ENCODE results near the gene LINS1. TPM values are rescaled to one million over a fixed set of nuclear protein-coding genes. Genes with fewer than 3 reads are reported as not detected.
"Not testable (repeated sequence)": the region's sequence is repeated elsewhere in the genome, so short reads cannot be mapped to it uniquely, and the experiment has no call there.

Gene LINS1
- total RNA-seq, 1 donor from 2014 or later = 15.1 TPM

GRCh38 chr15:100591835-100592234, 10.1 kb downstream of the LINS1 start:
- Histone ChIP-seq H3K27ac (ENCODE audit: low read depth, low read length) (no peak overlapping the region), H3K9ac (ENCODE audit: low read depth in 1 of 3, low read length in 3 of 3) (no peak overlapping the region), H3K9me3 (ENCODE audit: control insufficient read depth in 3 of 3, low read length in 3 of 3) (no peaks in the 10 kb centered on the region), H3K36me3 (ENCODE audit: control insufficient read depth in 3 of 3, insufficient read depth in 3 of 3, low read length in 3 of 3) (no peaks in the 10 kb centered on the region), H3K27me3 (ENCODE audit: control insufficient read depth in 3 of 3, insufficient read depth in 3 of 3, low read length in 3 of 3) (no peaks in the 10 kb centered on the region), H3K4me3 (ENCODE audit: low read length in 3 of 3) (no peak overlapping the region), H3K4me1 (ENCODE audit: control insufficient read depth in 3 of 3, insufficient read depth in 3 of 3, low read length in 3 of 3) (peaks cover 0 to 2% (median 0%) of the 10 kb centered on the region in 3 donors)

GRCh38 chr15:100591163-100591562, 10.8 kb downstream of the LINS1 start:
- H3K4me1 ChIP-seq (ENCODE audit: control insufficient read depth in 3 of 3, insufficient read depth in 3 of 3, low read length in 3 of 3); H3K9ac ChIP-seq (ENCODE audit: low read depth in 1 of 3, low read length in 3 of 3); H3K27ac ChIP-seq (ENCODE audit: low read depth, low read length); H3K9me3 ChIP-seq (ENCODE audit: control insufficient read depth in 3 of 3, low read length in 3 of 3); H3K27me3 ChIP-seq (ENCODE audit: control insufficient read depth in 3 of 3, insufficient read depth in 3 of 3, low read length in 3 of 3); H3K36me3 ChIP-seq (ENCODE audit: control insufficient read depth in 3 of 3, insufficient read depth in 3 of 3, low read length in 3 of 3); H3K4me3 ChIP-seq (ENCODE audit: low read length in 3 of 3): not testable (repeated sequence)

GRCh38 chr15:100588638-100589242, 13.2 kb downstream of the LINS1 start:
- H3K9ac ChIP-seq (ENCODE audit: low read depth in 1 of 3, low read length in 3 of 3) = no peak overlapping the region
- no peak overlapping the region for H3K4me3 ChIP-seq (ENCODE audit: low read length in 3 of 3)
- no peaks in the 10 kb centered on the region for H3K4me1 ChIP-seq (ENCODE audit: control insufficient read depth in 3 of 3, insufficient read depth in 3 of 3, low read length in 3 of 3)
- no peaks in the 10 kb centered on the region for H3K9me3 ChIP-seq (ENCODE audit: control insufficient read depth in 3 of 3, low read length in 3 of 3)
- H3K27me3 ChIP-seq (ENCODE audit: control insufficient read depth in 3 of 3, insufficient read depth in 3 of 3, low read length in 3 of 3) = no peaks in the 10 kb centered on the region
- no peak overlapping the region for H3K27ac ChIP-seq (ENCODE audit: low read depth, low read length)
- no peaks in the 10 kb centered on the region for H3K36me3 ChIP-seq (ENCODE audit: control insufficient read depth in 3 of 3, insufficient read depth in 3 of 3, low read length in 3 of 3)

- Histone ChIP-seq H3K4me3 (ENCODE audit: low read length in 3 of 3) (no peak overlapping the region), H3K9me3 (ENCODE audit: control insufficient read depth in 3 of 3, low read length in 3 of 3) (no peaks in the 10 kb centered on the region), H3K36me3 (ENCODE audit: control insufficient read depth in 3 of 3, insufficient read depth in 3 of 3, low read length in 3 of 3) (peaks cover 0 to 3% (median 0%) of the 10 kb centered on the region in 3 donors), H3K9ac (ENCODE audit: low read depth in 1 of 3, low read length in 3 of 3) (no peak overlapping the region), H3K4me1 (ENCODE audit: control insufficient read depth in 3 of 3, insufficient read depth in 3 of 3, low read length in 3 of 3) (peaks cover 0 to 4% (median 0%) of the 10 kb centered on the region in 3 donors), H3K27me3 (ENCODE audit: control insufficient read depth in 3 of 3, insufficient read depth in 3 of 3, low read length in 3 of 3) (no peaks in the 10 kb centered on the region), H3K27ac (ENCODE audit: low read depth, low read length) (no peak overlapping the region)
Measured at GRCh38 chr15:100580414-100580813, 21.6 kb downstream of the LINS1 start.

- no peak overlapping the region for H3K4me3 ChIP-seq (ENCODE audit: low read length in 3 of 3)
- H3K9ac ChIP-seq (ENCODE audit: low read depth in 1 of 3, low read length in 3 of 3) = no peak overlapping the region
- H3K9me3 ChIP-seq (ENCODE audit: control insufficient read depth in 3 of 3, low read length in 3 of 3) = no peaks in the 10 kb centered on the region
- no peak overlapping the region for H3K27ac ChIP-seq (ENCODE audit: low read depth, low read length)
- peaks cover 0 to 17% (median 9%) of the 10 kb centered on the region in 3 donors for H3K36me3 ChIP-seq (ENCODE audit: control insufficient read depth in 3 of 3, insufficient read depth in 3 of 3, low read length in 3 of 3)
- H3K27me3 ChIP-seq (ENCODE audit: control insufficient read depth in 3 of 3, insufficient read depth in 3 of 3, low read length in 3 of 3) = no peaks in the 10 kb centered on the region
- no peaks in the 10 kb centered on the region for H3K4me1 ChIP-seq (ENCODE audit: control insufficient read depth in 3 of 3, insufficient read depth in 3 of 3, low read length in 3 of 3)
Measured at GRCh38 chr15:100573526-100573925, 28.5 kb downstream of the LINS1 start.

GRCh38 chr15:100572362-100572983, 29.5 kb downstream of the LINS1 start:
- H3K36me3 ChIP-seq (ENCODE audit: control insufficient read depth in 3 of 3, insufficient read depth in 3 of 3, low read length in 3 of 3) = peaks cover 0 to 22% (median 9%) of the 10 kb centered on the region in 3 donors
- no peak overlapping the region for H3K4me3 ChIP-seq (ENCODE audit: low read length in 3 of 3)
- H3K9me3 ChIP-seq (ENCODE audit: control insufficient read depth in 3 of 3, low read length in 3 of 3) = no peaks in the 10 kb centered on the region
- no peaks in the 10 kb centered on the region for H3K27me3 ChIP-seq (ENCODE audit: control insufficient read depth in 3 of 3, insufficient read depth in 3 of 3, low read length in 3 of 3)
- H3K9ac ChIP-seq (ENCODE audit: low read depth in 1 of 3, low read length in 3 of 3) = no peak overlapping the region
- H3K27ac ChIP-seq (ENCODE audit: low read depth, low read length) = no peak overlapping the region
- no peaks in the 10 kb centered on the region for H3K4me1 ChIP-seq (ENCODE audit: control insufficient read depth in 3 of 3, insufficient read depth in 3 of 3, low read length in 3 of 3)

GRCh38 chr15:100571592-100572167, 30.3 kb downstream of the LINS1 start:
- Histone ChIP-seq H3K9ac (ENCODE audit: low read depth in 1 of 3, low read length in 3 of 3) (no peak overlapping the region), H3K36me3 (ENCODE audit: control insufficient read depth in 3 of 3, insufficient read depth in 3 of 3, low read length in 3 of 3) (peaks cover 0 to 22% (median 9%) of the 10 kb centered on the region in 3 donors), H3K9me3 (ENCODE audit: control insufficient read depth in 3 of 3, low read length in 3 of 3) (no peaks in the 10 kb centered on the region), H3K4me3 (ENCODE audit: low read length in 3 of 3) (no peak overlapping the region), H3K27ac (ENCODE audit: low read depth, low read length) (no peak overlapping the region), H3K27me3 (ENCODE audit: control insufficient read depth in 3 of 3, insufficient read depth in 3 of 3, low read length in 3 of 3) (no peaks in the 10 kb centered on the region), H3K4me1 (ENCODE audit: control insufficient read depth in 3 of 3, insufficient read depth in 3 of 3, low read length in 3 of 3) (no peaks in the 10 kb centered on the region)

- Histone ChIP-seq H3K9me3 (ENCODE audit: control insufficient read depth in 3 of 3, low read length in 3 of 3) (no peaks in the 10 kb centered on the region), H3K27me3 (ENCODE audit: control insufficient read depth in 3 of 3, insufficient read depth in 3 of 3, low read length in 3 of 3) (no peaks in the 10 kb centered on the region), H3K9ac (ENCODE audit: low read depth in 1 of 3, low read length in 3 of 3) (no peak overlapping the region), H3K4me3 (ENCODE audit: low read length in 3 of 3) (no peak overlapping the region), H3K27ac (ENCODE audit: low read depth, low read length) (no peak overlapping the region), H3K4me1 (ENCODE audit: control insufficient read depth in 3 of 3, insufficient read depth in 3 of 3, low read length in 3 of 3) (no peaks in the 10 kb centered on the region), H3K36me3 (ENCODE audit: control insufficient read depth in 3 of 3, insufficient read depth in 3 of 3, low read length in 3 of 3) (peaks cover 0 to 22% (median 9%) of the 10 kb centered on the region in 3 donors)
Measured at GRCh38 chr15:100570735-100571313, 31.2 kb downstream of the LINS1 start.

- Histone ChIP-seq H3K4me1 (ENCODE audit: control insufficient read depth in 3 of 3, insufficient read depth in 3 of 3, low read length in 3 of 3) (no peaks in the 10 kb centered on the region), H3K27me3 (ENCODE audit: control insufficient read depth in 3 of 3, insufficient read depth in 3 of 3, low read length in 3 of 3) (no peaks in the 10 kb centered on the region), H3K27ac (ENCODE audit: low read depth, low read length) (no peak overlapping the region), H3K9ac (ENCODE audit: low read depth in 1 of 3, low read length in 3 of 3) (no peak overlapping the region), H3K36me3 (ENCODE audit: control insufficient read depth in 3 of 3, insufficient read depth in 3 of 3, low read length in 3 of 3) (peaks cover 0 to 22% (median 9%) of the 10 kb centered on the region in 3 donors), H3K9me3 (ENCODE audit: control insufficient read depth in 3 of 3, low read length in 3 of 3) (no peaks in the 10 kb centered on the region), H3K4me3 (ENCODE audit: low read length in 3 of 3) (no peak overlapping the region)
Measured at GRCh38 chr15:100570275-100570674, 31.7 kb downstream of the LINS1 start.

- Histone ChIP-seq H3K27me3 (ENCODE audit: control insufficient read depth in 3 of 3, insufficient read depth in 3 of 3, low read length in 3 of 3) (no peaks in the 10 kb centered on the region), H3K36me3 (ENCODE audit: control insufficient read depth in 3 of 3, insufficient read depth in 3 of 3, low read length in 3 of 3) (peaks cover 0 to 22% (median 9%) of the 10 kb centered on the region in 3 donors), H3K9me3 (ENCODE audit: control insufficient read depth in 3 of 3, low read length in 3 of 3) (no peaks in the 10 kb centered on the region), H3K4me3 (ENCODE audit: low read length in 3 of 3) (no peak overlapping the region), H3K27ac (ENCODE audit: low read depth, low read length) (no peak overlapping the region), H3K4me1 (ENCODE audit: control insufficient read depth in 3 of 3, insufficient read depth in 3 of 3, low read length in 3 of 3) (no peaks in the 10 kb centered on the region), H3K9ac (ENCODE audit: low read depth in 1 of 3, low read length in 3 of 3) (no peak overlapping the region)
Measured at GRCh38 chr15:100569391-100569790, 32.6 kb downstream of the LINS1 start.

Measured in skeletal muscle tissue (tissue), 4 donors.